A549 (cell line): ENCODE measurements around the gene CTLA4. TPM values are rescaled to one million over a fixed set of nuclear protein-coding genes. Genes with fewer than 3 reads are reported as not detected.

ENCODE experiments used
- ATAC-seq, 2 experiments: fragments of 200-7000 bp in 1 of 2; fragments of >200 bp in 1 of 2; cut with Nextera tagmentation in 1 of 2; cut with Tn5 transposase in 1 of 2; 3 replicates each; pipeline versions ENCODE4 v1.8.0 to v1.9.1; 2018 to 2020; ENCODE audit warnings: mild to moderate bottlenecking in 1 of 2, moderate library complexity in 1 of 2
- CTCF ChIA-PET: fragments of 300-600 bp; sonication (Branson Sonifier 250); formaldehyde crosslinking; extraction: SDS; loops from one replicate; lab custom pipeline; 2021; ENCODE audit warnings: antibody characterized with exemption, inconsistent platforms; lab: Yijun Ruan, JAX
- POLR2A ChIA-PET: fragments of 350-600 bp; formaldehyde crosslinking; extraction: SDS; loops from one replicate; lab custom pipeline; 2021; ENCODE audit warnings: antibody characterized with exemption, inconsistent platforms; lab: Yijun Ruan, JAX
- DNase-seq, 2 experiments: peaks; one replicate each; pipeline versions ENCODE4 v3.0.0 to v3.0.0-alpha.2; 2011 to 2016; ENCODE audit warnings: low read depth in 1 of 2, low spot score in 1 of 2
- FAIRE-seq: peaks from 2 replicates; lab custom pipeline; 2011; peaks lifted over from hg19 to GRCh38; lab: Jason Lieb, UNC
- H3K27ac ChIP-seq, 2 experiments: fragments of >200 bp; sonication (Bioruptor Twin); formaldehyde crosslinking; 3 replicates each; pipeline ENCODE4 v1.5.1; 2016 to 2017
- H3K4me1 ChIP-seq: fragments of >200 bp; sonication (Bioruptor Twin); formaldehyde crosslinking; 3 replicates; pipeline ENCODE4 v1.6.1; 2016
- H3K4me2 ChIP-seq: fragments of >200 bp; sonication (Bioruptor Twin); formaldehyde crosslinking; 3 replicates; pipeline ENCODE4 v1.6.1; 2016
- H3K4me3 ChIP-seq: fragments of >200 bp; sonication (Bioruptor Twin); formaldehyde crosslinking; 3 replicates; pipeline ENCODE4 v1.5.1; 2016
- H3K9me3 ChIP-seq: fragments of >200 bp; sonication (Bioruptor Twin); formaldehyde crosslinking; 3 replicates; pipeline ENCODE4 v1.6.1; 2016
- CBX2 ChIP-seq: fragments of 200-600 bp; sonication (generic); IDR thresholded peaks from 2 replicates; pipeline ENCODE4 v1.6.1; 2016; ENCODE audit warnings: low read depth, mild to moderate bottlenecking, borderline replicate concordance
- CBX8 ChIP-seq: fragments of 200-600 bp; sonication (generic); IDR thresholded peaks from 2 replicates; pipeline ENCODE4 v1.6.1; 2016
- CHD4 ChIP-seq: fragments of 200-600 bp; sonication (generic); IDR thresholded peaks from 2 replicates; pipeline ENCODE4 v1.6.1; 2016; ENCODE audit warnings: antibody characterized with exemption, mild to moderate bottlenecking, borderline replicate concordance
- CTCF ChIP-seq: fragments of >200 bp; sonication (Bioruptor Twin); formaldehyde crosslinking; IDR thresholded peaks from 3 replicates; pipeline ENCODE4 v1.5.1; 2016
- EHMT2 ChIP-seq: fragments of 200-600 bp; sonication (generic); IDR thresholded peaks from 2 replicates; pipeline ENCODE4 v1.6.1; 2016; ENCODE audit warnings: antibody characterized with exemption, low read depth, mild to moderate bottlenecking, moderate library complexity
- ELK1 ChIP-seq: fragments of 150-350 bp; IDR thresholded peaks from 2 replicates; pipeline ENCODE4 v1.6.1; 2014; ENCODE audit warnings: low read depth, mild to moderate bottlenecking, low read length
- ESRRA ChIP-seq: fragments of 150-350 bp; IDR thresholded peaks from 2 replicates; pipeline ENCODE4 v1.6.1; 2014; ENCODE audit warnings: mild to moderate bottlenecking, low read length, borderline replicate concordance
- FOSB ChIP-seq: fragments of 250-450 bp; sonication (Bioruptor Pico); IDR thresholded peaks from 2 replicates; pipeline ENCODE4 v1.5.0; 2020; ENCODE audit warnings: mild to moderate bottlenecking, moderate library complexity
- FOSL2 ChIP-seq, 2 experiments: fragments of 450-650 bp in 1 of 2; fragments of >200 bp in 1 of 2; sonication (Bioruptor Twin) in 1 of 2; formaldehyde crosslinking; IDR thresholded peaks; 2 replicates each; pipeline versions ENCODE4 v1.5.0 to v1.6.1; 2016 to 2020; ENCODE audit warnings: mild to moderate bottlenecking in 1 of 2, moderate library complexity in 1 of 2
- GATA3 ChIP-seq: IDR thresholded peaks from 2 replicates; pipeline ENCODE4 v1.6.1; 2012; ENCODE audit warnings: borderline replicate concordance
- HOXA7 ChIP-seq: fragments of 250-450 bp; sonication (Bioruptor Pico); IDR thresholded peaks from 2 replicates; pipeline ENCODE4 v1.5.0; 2020; ENCODE audit warnings: mild to moderate bottlenecking, moderate library complexity
- HOXB5 ChIP-seq: fragments of 250-450 bp; sonication (Bioruptor Pico); IDR thresholded peaks from 2 replicates; pipeline ENCODE4 v1.5.0; 2020; ENCODE audit warnings: mild to moderate bottlenecking, moderate library complexity
- JUN ChIP-seq, 2 experiments: fragments of >200 bp; sonication (Bioruptor Twin); formaldehyde crosslinking; IDR thresholded peaks; 2 replicates in 1 of 2; 3 replicates in 1 of 2; pipeline ENCODE4 v1.6.1; 2016 to 2017
- MAFK ChIP-seq: fragments of 450-650 bp; IDR thresholded peaks from 2 replicates; pipeline ENCODE4 v1.6.1; 2014; ENCODE audit not compliant: partially characterized antibody
- MAZ ChIP-seq: fragments of 150-350 bp; IDR thresholded peaks from 2 replicates; pipeline ENCODE4 v1.6.1; 2014; ENCODE audit warnings: antibody characterized with exemption, low read depth, low read length, borderline replicate concordance
- NFE2L2 ChIP-seq: fragments of 150-350 bp; conservative IDR thresholded peaks from 2 replicates; pipeline ENCODE4 v1.6.1; 2014; ENCODE audit warnings: low read length
- PHF8 ChIP-seq: fragments of 200-600 bp; sonication (generic); IDR thresholded peaks from 2 replicates; pipeline ENCODE4 v1.6.1; 2016; ENCODE audit warnings: low read depth, mild to moderate bottlenecking, antibody characterized with exemption, moderate library complexity, borderline replicate concordance
- RAD21 ChIP-seq, 2 experiments: fragments of >200 bp in 1 of 2; sonication (Bioruptor Twin) in 1 of 2; formaldehyde crosslinking in 1 of 2; IDR thresholded peaks in 1 of 2; conservative IDR thresholded peaks in 1 of 2; 2 replicates in 1 of 2; 3 replicates in 1 of 2; pipeline ENCODE4 v1.6.1; 2012 to 2018; ENCODE audit warnings: inconsistent platforms in 1 of 2
- RFX5 ChIP-seq: fragments of 450-650 bp; IDR thresholded peaks from 2 replicates; pipeline ENCODE4 v1.7.1; 2014; ENCODE audit warnings: antibody characterized with exemption, mild to moderate bottlenecking, moderate library complexity
- ZSCAN20 ChIP-seq: fragments of 250-450 bp; sonication (Bioruptor Pico); IDR thresholded peaks from 2 replicates; pipeline ENCODE4 v1.8.0; 2022; ENCODE audit warnings: mild to moderate bottlenecking, moderate library complexity
- WGBS: methylation state at CpG from one replicate; pipeline ENCODE4 v1.1.6; 2017; ENCODE audit errors: missing lambda C conversion rate; 5-methylcytosine and 5-hydroxymethylcytosine counted together
- polyA plus RNA-seq, 4 experiments: library from polyadenylated mRNA; depleted of rRNA in 3 of 4; stranded (reverse); fragments of >200 nt; fragmentation: RNase III in 1 of 4; extraction: RNeasy Plus Mini Kit Qiagen cat#74134 plus additional on column Dnase treatment in 1 of 4; gene quantifications; 2 replicates in 3 of 4; 3 replicates in 1 of 4; pipeline ENCODE4 v1.2.3, GENCODE V29; 2011 to 2017
- TF ChIP-seq, protein P1 (sequence below): fragments of 450-650 bp; IDR thresholded peaks from 2 replicates; pipeline ENCODE4 v1.6.1; 2014; ENCODE audit warnings: antibody characterized with exemption

The CTLA4 gene
- polyA plus RNA-seq, 2 of the 4 experiments (the other 2 are of a cell fraction) = not detected

- DNase-seq (no peak), FAIRE-seq (no peak), ATAC-seq (no peak)
- H3K27ac ChIP-seq = no peak overlapping the region
- no peak overlapping the region for H3K4me2 ChIP-seq
- ChIA-PET CTCF (no interaction called here), POLR2A (no interaction called here)
- H3K4me3 ChIP-seq = no peak overlapping the region
- H3K4me1 ChIP-seq = no peaks in the 10 kb centered on the region
- H3K9me3 ChIP-seq = no peaks in the 10 kb centered on the region
- no peak for TF ChIP-seq EHMT2
- TF ChIP-seq RAD21 (conservative IDR thresholded peaks at IDR 0.05 in 1 of 2, IDR thresholded peaks at IDR 0.05 in 1 of 2) = no peak
- TF ChIP-seq FOSB (CRISPR knock-in tag) = no peak
- peak; percentile 94 for TF ChIP-seq MAFK
- no peak for TF ChIP-seq CBX8
Measured at GRCh38 chr2:203855274-203855673, 12.3 kb upstream of the CTLA4 start.

DNA sequence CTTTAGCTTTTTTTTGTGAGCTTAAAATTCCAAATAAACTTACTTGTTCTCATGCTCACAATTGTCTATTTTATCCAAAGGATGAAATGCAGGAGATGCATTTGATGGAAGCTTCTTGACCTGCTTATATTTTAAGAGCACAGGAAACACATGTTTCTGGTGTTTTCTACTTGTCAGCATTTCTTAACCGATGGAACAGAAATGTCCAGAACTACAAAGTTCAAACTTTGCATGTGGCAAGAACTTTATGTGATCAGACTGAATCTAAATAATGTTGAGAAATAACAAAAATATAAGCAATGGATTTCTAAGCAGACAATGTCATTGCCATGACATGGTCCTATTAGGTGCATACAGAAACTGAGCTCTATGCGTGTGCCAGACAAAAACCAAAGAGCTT lies 9.9 kb upstream of the CTLA4 start:
- Histone ChIP-seq H3K9me3 (no peaks in the 10 kb centered on the region), H3K4me1 (no peaks in the 10 kb centered on the region), H3K4me3 (no peak overlapping the region), H3K27ac (no peak overlapping the region), H3K4me2 (no peak overlapping the region)
- TF ChIP-seq HOXB5 (CRISPR knock-in tag) (no peak), FOSL2 (IDR thresholded peaks at IDR 0.05) (no peak), FOSL2 (CRISPR knock-in tag; IDR thresholded peaks at IDR 0.05) (no peak), MAFK (peak; percentile 88)
- DNase-seq = no peak
- WGBS = 40% methylated on average over 2 of the region's 2 CpGs
- no peak for FAIRE-seq
- ChIA-PET CTCF (no interaction called here), POLR2A (no interaction called here)
- no peak for ATAC-seq

GRCh38 chr2:203858176-203858575 lies 9.4 kb upstream of the CTLA4 start:
- TF ChIP-seq MAFK (no peak), CTCF (no peak), HOXA7 (CRISPR knock-in tag) (no peak), ZSCAN20 (no peak), CBX2 (no peak), JUN (IDR thresholded peaks at IDR 0.05) (no peak), NFE2L2 (no peak), CHD4 (no peak), RFX5 (no peak), GATA3 (no peak), RAD21 (conservative IDR thresholded peaks at IDR 0.05 in 1 of 2, IDR thresholded peaks at IDR 0.05 in 1 of 2) (no peak), ELK1 (no peak), MAZ (no peak), ESRRA (no peak), PHF8 (no peak)
- TF ChIP-seq, protein P1, sequence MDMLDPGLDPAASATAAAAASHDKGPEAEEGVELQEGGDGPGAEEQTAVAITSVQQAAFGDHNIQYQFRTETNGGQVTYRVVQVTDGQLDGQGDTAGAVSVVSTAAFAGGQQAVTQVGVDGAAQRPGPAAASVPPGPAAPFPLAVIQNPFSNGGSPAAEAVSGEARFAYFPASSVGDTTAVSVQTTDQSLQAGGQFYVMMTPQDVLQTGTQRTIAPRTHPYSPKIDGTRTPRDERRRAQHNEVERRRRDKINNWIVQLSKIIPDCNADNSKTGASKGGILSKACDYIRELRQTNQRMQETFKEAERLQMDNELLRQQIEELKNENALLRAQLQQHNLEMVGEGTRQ = no peak
- H3K4me1 ChIP-seq = no peaks in the 10 kb centered on the region
- no peak overlapping the region for H3K27ac ChIP-seq
- POLR2A ChIA-PET = no interaction called here
- H3K4me3 ChIP-seq = no peak overlapping the region
- CTCF ChIA-PET = no interaction called here
- H3K4me2 ChIP-seq = no peak overlapping the region
- ATAC-seq (no peak), FAIRE-seq (no peak), DNase-seq (no peak)
- no peaks in the 10 kb centered on the region for H3K9me3 ChIP-seq
- WGBS = 69% methylated on average over 2 of the region's 2 CpGs
